ENCODE data around the gene MMP24OS. TPM values are rescaled to one million over a fixed set of nuclear protein-coding genes. Genes with fewer than 3 reads are reported as not detected.

Gene MMP24OS
- total RNA-seq, 1 donor from 2014 or later, result 45.4 TPM

DNA sequence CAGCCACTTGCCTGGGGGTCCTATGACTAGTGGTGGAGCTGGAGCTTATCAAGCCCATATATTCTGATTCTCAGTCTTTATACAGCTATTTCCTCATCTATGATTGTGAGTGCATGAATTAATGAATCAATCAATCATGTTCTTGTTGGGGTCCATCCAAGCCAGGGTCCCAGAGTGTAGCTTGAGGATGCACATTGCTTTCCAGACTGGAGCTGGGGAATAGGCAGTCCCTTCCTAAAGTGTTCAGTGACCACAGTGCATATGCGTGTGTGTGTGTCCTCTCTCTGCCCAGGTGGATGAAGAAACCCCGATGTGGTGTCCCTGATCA, 26.3 kb downstream of the MMP24OS start:
- H3K9me3 ChIP-seq (replicated peaks), result no peaks in the 10 kb centered on the region
- no peaks in the 10 kb centered on the region for H3K4me1 ChIP-seq
- H3K4me3 ChIP-seq, result no peak overlapping the region
- intact Hi-C loops (cut with micrococcal nuclease), result no loop called here
- DNase-seq, result no peak
- H3K36me3 ChIP-seq, result no peaks in the 10 kb centered on the region
- no peaks in the 10 kb centered on the region for H3K27me3 ChIP-seq (ENCODE audit: low read depth)
- H3K27ac ChIP-seq (replicated peaks), result no peak overlapping the region
- TF ChIP-seq, protein P1, sequence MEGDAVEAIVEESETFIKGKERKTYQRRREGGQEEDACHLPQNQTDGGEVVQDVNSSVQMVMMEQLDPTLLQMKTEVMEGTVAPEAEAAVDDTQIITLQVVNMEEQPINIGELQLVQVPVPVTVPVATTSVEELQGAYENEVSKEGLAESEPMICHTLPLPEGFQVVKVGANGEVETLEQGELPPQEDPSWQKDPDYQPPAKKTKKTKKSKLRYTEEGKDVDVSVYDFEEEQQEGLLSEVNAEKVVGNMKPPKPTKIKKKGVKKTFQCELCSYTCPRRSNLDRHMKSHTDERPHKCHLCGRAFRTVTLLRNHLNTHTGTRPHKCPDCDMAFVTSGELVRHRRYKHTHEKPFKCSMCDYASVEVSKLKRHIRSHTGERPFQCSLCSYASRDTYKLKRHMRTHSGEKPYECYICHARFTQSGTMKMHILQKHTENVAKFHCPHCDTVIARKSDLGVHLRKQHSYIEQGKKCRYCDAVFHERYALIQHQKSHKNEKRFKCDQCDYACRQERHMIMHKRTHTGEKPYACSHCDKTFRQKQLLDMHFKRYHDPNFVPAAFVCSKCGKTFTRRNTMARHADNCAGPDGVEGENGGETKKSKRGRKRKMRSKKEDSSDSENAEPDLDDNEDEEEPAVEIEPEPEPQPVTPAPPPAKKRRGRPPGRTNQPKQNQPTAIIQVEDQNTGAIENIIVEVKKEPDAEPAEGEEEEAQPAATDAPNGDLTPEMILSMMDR (IDR thresholded peaks at IDR 0.05; ENCODE audit: borderline replicate concordance), result no peak

DNA sequence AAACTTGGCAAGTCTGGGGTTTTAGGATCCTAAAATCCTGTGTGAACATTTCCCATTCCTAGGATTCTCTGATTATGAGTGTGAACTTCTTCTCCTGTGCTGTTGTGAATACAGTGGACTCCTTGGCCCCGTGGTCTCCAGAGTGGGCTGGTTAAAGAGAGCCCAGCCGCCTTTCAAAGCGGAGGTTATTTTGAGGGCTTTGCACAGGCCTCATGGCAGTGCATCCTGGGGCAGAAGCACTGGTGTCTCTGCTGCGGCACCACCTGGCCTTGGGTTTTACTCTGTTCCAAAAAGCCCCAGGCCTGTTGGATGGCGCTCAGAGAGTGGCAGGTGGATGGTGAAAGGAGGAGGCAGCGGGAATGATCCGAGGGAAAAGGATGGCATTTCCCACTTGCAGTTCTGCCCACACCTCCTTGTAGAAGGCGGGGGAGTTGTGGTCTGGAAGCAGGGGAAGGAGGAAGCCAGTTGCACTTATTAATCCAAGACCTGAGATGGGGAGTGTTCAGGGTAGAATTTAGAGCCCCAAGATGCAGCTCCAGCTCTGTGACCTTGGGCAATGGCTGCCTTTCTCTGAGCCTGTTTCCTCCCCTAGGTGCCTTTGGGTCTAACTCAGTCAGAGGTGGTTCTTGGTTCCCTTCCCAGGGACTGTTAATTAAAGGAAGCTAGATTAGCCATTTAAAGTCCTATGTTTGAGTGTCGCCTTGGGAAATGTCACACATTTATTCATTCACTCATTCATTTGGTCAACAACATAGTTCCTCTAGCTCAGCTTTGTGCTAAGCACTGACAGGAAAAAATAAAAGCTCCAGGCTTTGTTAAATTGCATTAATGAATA, 29.1 kb downstream of the MMP24OS start:
- TF ChIP-seq, protein P1 (IDR thresholded peaks at IDR 0.05; ENCODE audit: borderline replicate concordance), result no peak
- no peak for DNase-seq

DNA sequence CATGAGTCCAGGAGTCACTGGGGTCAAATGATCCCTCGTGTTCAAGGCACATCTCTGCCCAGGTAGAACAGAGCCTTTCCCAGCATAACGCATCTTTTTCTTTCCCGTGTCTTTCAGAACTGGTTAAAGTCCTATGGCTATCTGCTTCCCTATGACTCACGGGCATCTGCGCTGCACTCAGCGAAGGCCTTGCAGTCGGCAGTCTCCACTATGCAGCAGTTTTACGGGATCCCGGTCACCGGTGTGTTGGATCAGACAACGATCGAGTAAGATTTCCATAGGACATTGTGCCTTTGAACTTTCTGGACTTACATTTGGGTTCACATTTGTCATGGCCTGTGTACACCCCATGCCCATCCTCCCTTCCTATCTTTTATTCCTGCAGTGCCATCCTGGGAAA, 31.2 kb downstream of the MMP24OS start:
- H3K4me1 ChIP-seq, result no peaks in the 10 kb centered on the region
- no peak overlapping the region for H3K27ac ChIP-seq (replicated peaks)
- no peak for DNase-seq
- no peaks in the 10 kb centered on the region for H3K27me3 ChIP-seq (ENCODE audit: low read depth)
- H3K4me3 ChIP-seq, result no peak overlapping the region
- TF ChIP-seq, protein P1 (IDR thresholded peaks at IDR 0.05; ENCODE audit: borderline replicate concordance), result no peak
- no peaks in the 10 kb centered on the region for H3K9me3 ChIP-seq (replicated peaks)
- H3K36me3 ChIP-seq, result no peaks in the 10 kb centered on the region
- intact Hi-C loops (cut with micrococcal nuclease), result no loop called here

More for the DNA sequence above, 29.1 kb downstream of the MMP24OS start:
- Histone ChIP-seq H3K4me1 (no peaks in the 10 kb centered on the region), H3K4me3 (no peak overlapping the region), H3K27ac (replicated peaks) (no peak overlapping the region), H3K9me3 (replicated peaks) (no peaks in the 10 kb centered on the region), H3K36me3 (no peaks in the 10 kb centered on the region), H3K27me3 (ENCODE audit: low read depth) (no peaks in the 10 kb centered on the region)
- intact Hi-C loops (cut with micrococcal nuclease), result no loop called here

DNA sequence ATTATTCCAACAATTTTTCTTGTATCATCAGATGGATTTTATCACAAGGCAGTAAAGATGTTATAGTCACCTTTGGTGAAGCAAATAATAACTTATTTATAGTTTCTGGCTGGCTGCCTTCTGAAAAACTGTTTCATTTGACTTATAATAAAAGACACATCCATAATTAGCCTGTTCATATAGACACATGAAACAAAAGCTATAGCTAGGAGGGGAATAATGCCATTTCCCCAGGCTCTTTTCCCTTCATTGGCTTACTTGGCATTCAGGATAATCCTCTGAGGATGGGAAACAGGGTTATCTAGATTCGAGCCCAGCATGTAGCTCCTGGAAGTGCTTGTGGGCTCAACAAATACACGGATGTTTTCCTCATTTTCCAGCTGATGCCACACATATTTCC, 33.9 kb downstream of the MMP24OS start:
- H3K27me3 ChIP-seq (ENCODE audit: low read depth), result no peaks in the 10 kb centered on the region
- intact Hi-C loops (cut with micrococcal nuclease), result no loop called here

DNA sequence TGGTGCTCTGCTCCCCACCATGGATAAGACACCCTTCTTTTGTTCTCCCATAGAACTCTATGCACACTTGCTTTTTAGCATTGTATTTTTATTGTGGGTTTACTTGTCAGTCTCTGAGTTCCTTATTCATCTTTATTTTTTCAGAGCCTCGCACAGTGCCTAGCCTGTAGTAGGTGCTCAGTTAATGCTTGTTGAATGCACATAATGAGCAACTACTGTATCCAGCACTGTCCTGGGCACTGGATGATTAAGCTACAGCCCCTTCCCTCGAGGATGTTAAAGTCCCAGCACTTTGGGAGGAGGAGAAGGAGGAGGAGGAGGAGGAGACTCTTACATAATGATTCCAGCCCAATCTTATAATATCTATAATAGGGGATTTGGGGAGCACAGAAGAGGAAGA, 34.6 kb downstream of the MMP24OS start:
- no peak for DNase-seq
- H3K4me1 ChIP-seq, result no peaks in the 10 kb centered on the region
- no peak overlapping the region for H3K4me3 ChIP-seq
- H3K27ac ChIP-seq (replicated peaks), result no peak overlapping the region
- intact Hi-C loops (cut with micrococcal nuclease), result no loop called here
- no peaks in the 10 kb centered on the region for H3K36me3 ChIP-seq
- no peaks in the 10 kb centered on the region for H3K9me3 ChIP-seq (replicated peaks)
- TF ChIP-seq, protein P1 (IDR thresholded peaks at IDR 0.05; ENCODE audit: borderline replicate concordance), result no peak
- no peaks in the 10 kb centered on the region for H3K27me3 ChIP-seq (ENCODE audit: low read depth)

More for the DNA sequence above, 33.9 kb downstream of the MMP24OS start:
- Histone ChIP-seq H3K9me3 (replicated peaks) (no peaks in the 10 kb centered on the region), H3K36me3 (no peaks in the 10 kb centered on the region), H3K27ac (replicated peaks) (no peak overlapping the region), H3K4me3 (no peak overlapping the region), H3K4me1 (no peaks in the 10 kb centered on the region)
- TF ChIP-seq, protein P1 (IDR thresholded peaks at IDR 0.05; ENCODE audit: borderline replicate concordance), result no peak
- no peak for DNase-seq

Data from left ventricle myocardium inferior (tissue), 1 donor.